ENCODE measurements around the gene MMP24. TPM values are rescaled to one million over a fixed set of nuclear protein-coding genes. Genes with fewer than 3 reads are reported as not detected.
A peak's percentile ranks its signal among the peaks of the same experiment; 100 is the strongest.

Gene MMP24
- total RNA-seq, 2 donors from 2014 or later: 0.15 to 0.50 TPM

GRCh38 chr20:35284992-35285805, 58.7 kb downstream of the MMP24 start:
- Histone ChIP-seq H3K9ac (ENCODE audit: low read depth in 2 of 2, low read length in 2 of 2) (peak overlapping the region; percentile 73 to 92), H3K4me3 (peak overlapping the region; percentile 83), H3K9me3 (no peaks in the 10 kb centered on the region), H3K27ac (peak overlapping the region; percentile 83), H3K27me3 (no peaks in the 10 kb centered on the region), H3K36me3 (peaks cover 6% of the 10 kb centered on the region), H3K4me1 (peaks cover 10% of the 10 kb centered on the region)
- TF ChIP-seq CTCF (IDR thresholded peaks at IDR 0.05): no peak
- intact Hi-C loops (cut with DNase I): no loop called here
- DNase-seq: no peak

DNA sequence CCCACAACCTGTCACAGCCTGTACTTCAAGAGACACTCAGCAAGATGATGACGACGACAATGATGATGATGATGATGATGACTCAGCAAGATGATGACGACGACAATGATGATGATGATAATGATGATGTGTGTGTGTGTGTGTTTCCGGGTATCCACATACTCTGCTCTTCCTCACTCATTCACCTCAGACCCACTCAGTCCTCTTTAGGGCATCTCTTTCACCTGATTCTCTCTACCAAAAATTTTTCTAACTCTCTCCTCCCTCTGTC, 59.3 kb downstream of the MMP24 start:
- intact Hi-C loops (cut with DNase I): no loop called here
- no peaks in the 10 kb centered on the region for H3K9me3 ChIP-seq
- peaks cover 10% of the 10 kb centered on the region for H3K4me1 ChIP-seq
- peak overlapping the region; percentile 83 for H3K27ac ChIP-seq
- DNase-seq: no peak
- H3K4me3 ChIP-seq: no peak overlapping the region
- H3K27me3 ChIP-seq: no peaks in the 10 kb centered on the region
- H3K9ac ChIP-seq (ENCODE audit: low read depth in 2 of 2, low read length in 2 of 2): no peak overlapping the region
- peaks cover 2% of the 10 kb centered on the region for H3K36me3 ChIP-seq
- no peak for TF ChIP-seq CTCF (IDR thresholded peaks at IDR 0.05)

DNA sequence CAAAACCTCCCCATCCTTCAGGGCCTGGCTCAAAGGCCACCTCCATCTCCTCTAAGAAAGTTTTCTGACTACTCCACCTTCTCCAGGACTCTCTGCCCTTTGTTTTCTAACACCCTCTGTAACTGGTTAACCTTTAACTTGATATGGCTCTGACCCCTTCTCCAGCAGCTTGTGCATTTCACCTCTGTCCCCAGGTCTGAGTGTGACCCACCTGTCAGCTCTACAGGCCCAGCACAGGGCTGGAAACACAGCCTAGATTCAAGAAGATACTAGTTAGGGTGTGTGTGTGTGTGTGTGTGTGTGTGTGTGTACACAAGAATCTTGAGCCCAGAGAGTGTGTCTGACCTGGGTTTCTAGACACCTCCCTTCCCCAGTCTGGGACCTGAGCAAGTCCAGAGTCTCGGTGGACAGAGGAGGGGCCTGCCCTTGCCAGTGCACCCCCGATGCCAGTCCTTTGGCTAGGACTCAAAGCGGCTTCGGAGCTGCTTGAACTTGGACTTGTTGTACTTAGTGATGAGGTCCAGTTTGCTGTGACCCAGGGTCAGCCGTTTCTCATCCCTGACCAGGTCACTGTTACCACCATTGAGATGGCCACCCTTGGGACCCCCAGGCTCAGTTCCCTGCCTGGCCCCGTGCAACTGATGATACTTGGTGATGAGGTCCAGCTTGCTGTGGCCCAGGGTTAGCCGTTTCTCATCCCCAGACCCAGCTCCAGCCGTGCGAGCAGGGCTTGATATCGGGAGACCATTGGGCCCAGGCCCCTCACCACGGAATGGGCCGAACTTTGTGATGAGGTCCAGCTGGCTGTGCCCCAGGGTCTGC, 59.8 kb downstream of the MMP24 start:
- peak; percentile 54 for DNase-seq
- TF ChIP-seq CTCF (IDR thresholded peaks at IDR 0.05): no peak
- Histone ChIP-seq H3K27me3 (no peaks in the 10 kb centered on the region), H3K27ac (peak overlapping the region; percentile 12), H3K4me3 (no peak overlapping the region), H3K9me3 (no peaks in the 10 kb centered on the region), H3K36me3 (no peaks in the 10 kb centered on the region), H3K4me1 (peaks cover 10% of the 10 kb centered on the region), H3K9ac (ENCODE audit: low read depth in 2 of 2, low read length in 2 of 2) (no peak overlapping the region)
- intact Hi-C loops (cut with DNase I): no loop called here

DNA sequence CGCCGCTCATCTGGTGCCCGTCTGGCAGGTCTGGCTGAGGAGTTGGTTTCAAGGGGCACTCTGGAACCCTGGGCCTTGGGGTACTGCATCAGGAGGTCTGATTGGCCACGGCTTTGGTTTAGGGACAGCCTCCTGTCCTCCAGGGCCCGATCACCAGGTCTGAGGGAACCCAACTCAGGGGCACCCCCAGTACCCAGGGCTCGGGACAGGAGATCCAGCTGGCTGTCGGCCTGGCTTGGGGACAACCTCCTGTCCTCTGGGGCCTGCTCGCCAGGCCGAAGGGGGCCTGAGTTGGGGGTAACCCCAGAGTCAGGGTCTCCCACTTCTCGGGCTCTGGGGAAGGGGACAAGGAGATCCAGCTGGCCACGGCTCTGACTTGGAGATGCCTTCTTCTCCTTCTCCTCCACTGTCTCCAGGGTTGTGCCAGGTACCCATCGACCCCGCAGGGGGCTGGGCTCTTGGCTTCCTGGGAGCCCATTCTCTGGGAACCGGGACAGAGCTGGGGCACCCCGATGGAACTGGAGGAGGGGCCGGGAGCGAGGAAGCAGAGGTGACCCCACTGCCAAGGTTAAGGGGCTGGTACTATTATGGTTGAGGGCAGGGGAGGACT, 60.5 kb downstream of the MMP24 start:
- no peak for TF ChIP-seq CTCF (IDR thresholded peaks at IDR 0.05)
- Histone ChIP-seq H3K4me1 (peaks cover 10% of the 10 kb centered on the region), H3K9ac (ENCODE audit: low read depth in 2 of 2, low read length in 2 of 2) (no peak overlapping the region), H3K36me3 (no peaks in the 10 kb centered on the region), H3K9me3 (no peaks in the 10 kb centered on the region), H3K27ac (no peak overlapping the region), H3K4me3 (no peak overlapping the region), H3K27me3 (no peaks in the 10 kb centered on the region)
- DNase-seq: no peak
- intact Hi-C loops (cut with DNase I): no loop called here

- H3K27ac ChIP-seq: no peak overlapping the region
- no peaks in the 10 kb centered on the region for H3K9me3 ChIP-seq
- no peaks in the 10 kb centered on the region for H3K27me3 ChIP-seq
- intact Hi-C loops (cut with DNase I): no loop called here
- no peak for DNase-seq
- H3K36me3 ChIP-seq: no peaks in the 10 kb centered on the region
- H3K4me1 ChIP-seq: peaks cover 10% of the 10 kb centered on the region
- H3K9ac ChIP-seq (ENCODE audit: low read depth in 2 of 2, low read length in 2 of 2): no peak overlapping the region
- TF ChIP-seq CTCF (IDR thresholded peaks at IDR 0.05): no peak
- no peak overlapping the region for H3K4me3 ChIP-seq
Measured at GRCh38 chr20:35287509-35288324, 61.2 kb downstream of the MMP24 start.
